GM12891 (cell line): ENCODE results near the gene FKBP1B.

Experiments
- PAX5 ChIP-seq: IDR thresholded peaks from 2 replicates; pipeline ENCODE4 v1.6.1; 2011; ENCODE audit warnings: low read length, moderate library complexity, mild to moderate bottlenecking; ENCODE audit not compliant: insufficient read depth, severe bottlenecking
- POLR2A ChIP-seq: IDR thresholded peaks from 2 replicates; pipeline ENCODE4 v1.6.1; 2011; ENCODE audit warnings: low read depth, low read length, control low read depth
- POLR2AphosphoS5 ChIP-seq: IDR thresholded peaks from 2 replicates; pipeline ENCODE4 v1.6.1; 2011; ENCODE audit warnings: low read depth, low read length, control low read depth
- SPI1 ChIP-seq: IDR thresholded peaks from 2 replicates; pipeline ENCODE4 v1.6.1; 2011; ENCODE audit warnings: low read depth, low read length, control low read depth
- TAF1 ChIP-seq: IDR thresholded peaks from 2 replicates; pipeline ENCODE4 v1.6.1; 2011; ENCODE audit warnings: low read depth, low read length, control low read depth

DNA sequence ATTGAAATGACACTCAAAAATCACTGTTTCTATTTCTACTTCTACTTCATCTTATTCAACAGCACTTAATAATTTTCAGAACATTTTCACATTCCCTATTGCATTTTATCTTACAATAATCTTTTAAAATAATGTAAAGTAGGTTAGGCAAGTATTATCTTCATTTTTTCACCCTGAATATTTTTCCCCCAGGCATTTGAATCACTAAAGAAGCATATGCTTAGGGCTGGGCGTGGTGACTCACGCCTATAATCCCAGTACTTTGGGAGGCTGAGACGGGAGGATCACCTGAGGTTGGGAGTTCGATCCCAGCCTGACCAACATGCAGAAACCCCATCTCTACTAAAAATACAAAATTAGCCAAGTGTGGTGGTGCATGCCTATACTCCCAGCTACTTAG is 9.0 kb upstream of the FKBP1B start:
- TF ChIP-seq POLR2AphosphoS5 (no peak), POLR2A (no peak), TAF1 (no peak), PAX5 (no peak), SPI1 (no peak)
